Mesenchymal stem cell (in vitro differentiated cells and primary cell): ENCODE data around the gene BTBD16.

Experiments
- DNase-seq: peaks from one replicate; pipeline ENCODE4 v3.0.0-alpha.2; 2013
- H2AFZ ChIP-seq: one replicate; pipeline ENCODE4 v1.6.1; 2013; ENCODE audit warnings: low read depth, mild to moderate bottlenecking, control low read depth, inconsistent platforms, low read length, moderate library complexity
- H2AK5ac ChIP-seq: 2 replicates; pipeline ENCODE4 v1.6.1; 2013; ENCODE audit warnings: low read length, moderate library complexity, mild to moderate bottlenecking, inconsistent platforms; ENCODE audit not compliant: severe bottlenecking
- H2BK120ac ChIP-seq: one replicate; pipeline ENCODE4 v1.6.1; 2013; ENCODE audit warnings: low read depth, mild to moderate bottlenecking, inconsistent platforms, low read length, moderate library complexity
- H2BK12ac ChIP-seq, 2 experiments: one replicate each; pipeline ENCODE4 v1.6.1; 2013; ENCODE audit warnings: inconsistent platforms in 2 of 2, low read length in 2 of 2, mild to moderate bottlenecking in 2 of 2, moderate library complexity in 2 of 2, control low read depth in 1 of 2
- H2BK15ac ChIP-seq: one replicate; pipeline ENCODE4 v1.6.1; 2013; ENCODE audit warnings: mild to moderate bottlenecking, low read depth, inconsistent platforms; ENCODE audit not compliant: poor library complexity, severe bottlenecking
- H2BK5ac ChIP-seq: 2 replicates; pipeline ENCODE4 v1.6.1; 2013; ENCODE audit warnings: low read depth, mild to moderate bottlenecking, low read length, control low read depth, inconsistent platforms; ENCODE audit not compliant: poor library complexity, severe bottlenecking
- H3K14ac ChIP-seq, 2 experiments: one replicate each; pipeline ENCODE4 v1.6.1; 2013; ENCODE audit warnings: inconsistent platforms in 2 of 2, low read length in 2 of 2, control low read depth in 1 of 2, mild to moderate bottlenecking in 1 of 2, moderate library complexity in 1 of 2
- H3K18ac ChIP-seq, 2 experiments: one replicate each; pipeline ENCODE4 v1.6.1; 2013; ENCODE audit warnings: inconsistent platforms in 2 of 2, low read length in 2 of 2, control low read depth in 1 of 2, low read depth in 1 of 2, mild to moderate bottlenecking in 1 of 2
- H3K23ac ChIP-seq, 2 experiments: one replicate each; pipeline ENCODE4 v1.6.1; 2013; ENCODE audit warnings: inconsistent platforms in 2 of 2, low read length in 2 of 2, mild to moderate bottlenecking in 2 of 2, moderate library complexity in 2 of 2, control low read depth in 1 of 2
- H3K27ac ChIP-seq: 2 replicates; pipeline ENCODE4 v1.5.1; 2013; ENCODE audit warnings: mild to moderate bottlenecking, moderate library complexity, low read length, control low read depth, inconsistent platforms; ENCODE audit not compliant: poor library complexity, severe bottlenecking
- H3K27me3 ChIP-seq, 2 experiments: 2 replicates each; pipeline versions ENCODE4 v1.6.1 to v1.7.0; 2013; ENCODE audit warnings: low read length in 2 of 2, mild to moderate bottlenecking in 2 of 2, moderate library complexity in 2 of 2, control low read depth in 1 of 2, inconsistent platforms in 1 of 2; ENCODE audit not compliant: control insufficient read depth in 1 of 2, insufficient read depth in 1 of 2
- H3K36me3 ChIP-seq, 2 experiments: 2 replicates each; pipeline versions ENCODE4 v1.6.1 to v1.7.0; 2013; ENCODE audit warnings: low read length in 2 of 2, control low read depth in 1 of 2, inconsistent platforms in 1 of 2, low read depth in 1 of 2, mild to moderate bottlenecking in 1 of 2; ENCODE audit not compliant: insufficient read depth in 2 of 2, control insufficient read depth in 1 of 2
- H3K4ac ChIP-seq, 2 experiments: one replicate each; pipeline ENCODE4 v1.6.1; 2013; ENCODE audit warnings: inconsistent platforms in 2 of 2, low read length in 2 of 2, mild to moderate bottlenecking in 2 of 2, moderate library complexity in 2 of 2, control low read depth in 1 of 2, low read depth in 1 of 2
- H3K4me1 ChIP-seq: 2 replicates; pipeline ENCODE4 v1.6.1; 2013; ENCODE audit warnings: low read depth, low read length, control low read depth; ENCODE audit not compliant: control insufficient read depth, insufficient read depth
- H3K4me2 ChIP-seq: 2 replicates; pipeline ENCODE4 v1.6.1; 2013; ENCODE audit warnings: low read length, mild to moderate bottlenecking, inconsistent platforms; ENCODE audit not compliant: poor library complexity, severe bottlenecking
- H3K4me3 ChIP-seq, 2 experiments: 2 replicates each; pipeline versions ENCODE4 v1.5.1 to v1.7.0; 2013; ENCODE audit warnings: low read length in 2 of 2, mild to moderate bottlenecking in 2 of 2, control low read depth in 1 of 2, low read depth in 1 of 2; ENCODE audit not compliant: insufficient read depth in 1 of 2
- H3K79me1 ChIP-seq: replicated peaks from 2 replicates; pipeline ENCODE4 v1.6.1; 2013; ENCODE audit warnings: mild to moderate bottlenecking, control low read depth, low read length, inconsistent platforms; ENCODE audit not compliant: poor library complexity, severe bottlenecking
- H3K9ac ChIP-seq: 2 replicates; pipeline ENCODE4 v1.7.0; 2013; ENCODE audit warnings: mild to moderate bottlenecking, low read length, moderate library complexity
- H3K9me3 ChIP-seq: 2 replicates; pipeline ENCODE4 v1.7.0; 2013; ENCODE audit warnings: mild to moderate bottlenecking, low read length; ENCODE audit not compliant: control insufficient read depth
- H4K8ac ChIP-seq: one replicate; pipeline ENCODE4 v1.6.1; 2013; ENCODE audit warnings: inconsistent platforms, mild to moderate bottlenecking, low read length, moderate library complexity
- H4K91ac ChIP-seq: one replicate; pipeline ENCODE4 v1.6.1; 2013; ENCODE audit warnings: mild to moderate bottlenecking, low read length, inconsistent platforms
- WGBS: methylation state at CpG from one replicate; pipeline ENCODE4 v1.1.7; 2013; ENCODE audit warnings: mixed read lengths; 5-methylcytosine and 5-hydroxymethylcytosine counted together

The BTBD16 gene

GRCh38 chr10:122349758-122350369, 78.8 kb downstream of the BTBD16 start:
- no peak overlapping the region for H2BK15ac ChIP-seq
- H2AK5ac ChIP-seq = no peak overlapping the region
- no peak overlapping the region for H3K4me3 ChIP-seq
- peaks cover 0 to 28% of the 10 kb centered on the region in 2 experiments for H3K27me3 ChIP-seq
- no peak overlapping the region for H3K4me2 ChIP-seq
- WGBS = 75% methylated on average over 3 of the region's 3 CpGs
- H3K4me1 ChIP-seq = peaks cover 10% of the 10 kb centered on the region
- no peaks in the 10 kb centered on the region for H3K9me3 ChIP-seq
- H2AFZ ChIP-seq = no peak overlapping the region
- H2BK5ac ChIP-seq = no peak overlapping the region
- H3K18ac ChIP-seq = no peak overlapping the region
- no peak overlapping the region for H3K9ac ChIP-seq
- no peak overlapping the region for H4K91ac ChIP-seq
- H3K23ac ChIP-seq = no peak overlapping the region
- H3K4ac ChIP-seq = no peak overlapping the region
- H3K14ac ChIP-seq = no peak overlapping the region
- no peak overlapping the region for H2BK120ac ChIP-seq
- no peak overlapping the region for H4K8ac ChIP-seq
- H3K27ac ChIP-seq = no peak overlapping the region
- DNase-seq = no peak
- H3K36me3 ChIP-seq = no peaks in the 10 kb centered on the region
- no peaks in the 10 kb centered on the region for H3K79me1 ChIP-seq
- no peak overlapping the region for H2BK12ac ChIP-seq

GRCh38 chr10:122350893-122351292, 79.8 kb downstream of the BTBD16 start:
- Histone ChIP-seq H3K27me3 (peaks cover 0 to 28% of the 10 kb centered on the region in 2 experiments), H3K18ac (no peak overlapping the region), H3K4me2 (no peak overlapping the region), H4K91ac (no peak overlapping the region), H2AK5ac (no peak overlapping the region), H2AFZ (no peak overlapping the region), H2BK120ac (no peak overlapping the region), H3K36me3 (no peaks in the 10 kb centered on the region), H3K4ac (no peak overlapping the region), H3K23ac (no peak overlapping the region), H3K4me3 (no peak overlapping the region), H3K9ac (no peak overlapping the region), H3K14ac (no peak overlapping the region), H4K8ac (no peak overlapping the region), H2BK5ac (no peak overlapping the region), H2BK12ac (no peak overlapping the region), H3K4me1 (peaks cover 7% of the 10 kb centered on the region), H3K9me3 (no peaks in the 10 kb centered on the region), H2BK15ac (no peak overlapping the region), H3K27ac (no peak overlapping the region), H3K79me1 (no peaks in the 10 kb centered on the region)
- no peak for DNase-seq
- WGBS = 89% methylated on average over 12 of the region's 12 CpGs

GRCh38 chr10:122352817-122353525, 81.9 kb downstream of the BTBD16 start:
- H3K4me1 ChIP-seq = peaks cover 5% of the 10 kb centered on the region
- no peak overlapping the region for H3K4me3 ChIP-seq
- H3K23ac ChIP-seq = no peak overlapping the region
- no peak overlapping the region for H2AFZ ChIP-seq
- 70% methylated on average over 8 of the region's 8 CpGs for WGBS
- no peak overlapping the region for H3K4me2 ChIP-seq
- H2BK12ac ChIP-seq = no peak overlapping the region
- H3K27ac ChIP-seq = no peak overlapping the region
- no peak overlapping the region for H2BK5ac ChIP-seq
- no peaks in the 10 kb centered on the region for H3K79me1 ChIP-seq
- H2BK120ac ChIP-seq = no peak overlapping the region
- no peak overlapping the region for H2AK5ac ChIP-seq
- H4K91ac ChIP-seq = no peak overlapping the region
- no peak overlapping the region for H3K4ac ChIP-seq
- H3K9me3 ChIP-seq = no peaks in the 10 kb centered on the region
- no peak overlapping the region for H4K8ac ChIP-seq
- DNase-seq = no peak
- H3K14ac ChIP-seq = no peak overlapping the region
- no peak overlapping the region for H3K18ac ChIP-seq
- H3K27me3 ChIP-seq = peaks cover 0 to 28% of the 10 kb centered on the region in 2 experiments
- no peak overlapping the region for H3K9ac ChIP-seq
- no peak overlapping the region for H2BK15ac ChIP-seq
- H3K36me3 ChIP-seq = no peaks in the 10 kb centered on the region

- Histone ChIP-seq H3K4me3 (no peak overlapping the region), H3K14ac (no peak overlapping the region), H3K27ac (no peak overlapping the region), H3K36me3 (no peaks in the 10 kb centered on the region), H2BK15ac (no peak overlapping the region), H3K4me2 (no peak overlapping the region), H4K8ac (no peak overlapping the region), H3K4me1 (no peaks in the 10 kb centered on the region), H3K79me1 (no peaks in the 10 kb centered on the region), H2BK120ac (no peak overlapping the region), H4K91ac (no peak overlapping the region), H3K9ac (no peak overlapping the region), H2AK5ac (no peak overlapping the region), H2AFZ (no peak overlapping the region), H3K18ac (no peak overlapping the region), H3K9me3 (no peaks in the 10 kb centered on the region), H3K4ac (no peak overlapping the region), H2BK5ac (no peak overlapping the region), H3K23ac (no peak overlapping the region), H3K27me3 (peaks cover 0 to 28% of the 10 kb centered on the region in 2 experiments), H2BK12ac (no peak overlapping the region)
- DNase-seq = no peak
- no CpG with 5 or more reads among the region's 2 CpGs for WGBS
Measured at GRCh38 chr10:122354383-122354782, 83.3 kb downstream of the BTBD16 start.
